Psoas muscle (tissue), 8 donors: ENCODE measurements around the gene TNPO1. TPM values are rescaled to one million over a fixed set of nuclear protein-coding genes. Genes with fewer than 3 reads are reported as not detected.

ENCODE experiments used
- ATAC-seq, 4 donors: fragments of 200-7000 bp; cut with Tn5 transposase; one replicate each; pipeline ENCODE4 v1.9.1; 2020; ENCODE audit warnings: moderate library complexity in 3 of 4, mild to moderate bottlenecking in 2 of 4
- DNase-seq, 2 donors: peaks; one replicate each; pipeline ENCODE4 v3.0.0-alpha.2; 2020
- H3K27ac ChIP-seq: fragments of 200-600 bp; one replicate; pipeline ENCODE4 v1.8.0; 2022
- H3K27me3 ChIP-seq, 3 donors: fragments of 200-600 bp in 1 of 3; one replicate each; pipeline versions ENCODE4 v1.6.1 to v1.8.0; 2013 to 2022; ENCODE audit warnings: low read length in 2 of 3, mild to moderate bottlenecking in 2 of 3, moderate library complexity in 1 of 3; ENCODE audit not compliant: insufficient read depth in 3 of 3
- H3K36me3 ChIP-seq, 2 donors: fragments of 200-600 bp in 1 of 2; one replicate each; pipeline versions ENCODE4 v1.6.1 to v1.8.0; 2013 to 2022; ENCODE audit warnings: low read depth in 1 of 2, mild to moderate bottlenecking in 1 of 2, moderate library complexity in 1 of 2; ENCODE audit not compliant: insufficient read depth in 1 of 2
- H3K4me1 ChIP-seq: fragments of 200-600 bp; one replicate; pipeline ENCODE4 v1.8.0; 2022
- H3K4me3 ChIP-seq: fragments of 200-600 bp; one replicate; pipeline ENCODE4 v1.8.0; 2022; ENCODE audit warnings: mild to moderate bottlenecking
- H3K9me3 ChIP-seq: fragments of 200-600 bp; one replicate; pipeline ENCODE4 v1.8.0; 2022
- CTCF ChIP-seq: fragments of 200-600 bp; IDR thresholded peaks from one replicate; pipeline ENCODE4 v1.8.0; 2022; ENCODE audit warnings: antibody characterized with exemption
- WGBS, 3 donors: extraction: QIAGEN DNeasy Blood & Tissue Kit; methylation state at CpG; one replicate each; pipeline versions ENCODE4 v1.1.6 to v1.1.7; 2013; 5-methylcytosine and 5-hydroxymethylcytosine counted together
- intact Hi-C, 2 donors: fragments of 100-400 bp; cut with DNase I; formaldehyde crosslinking; loops; one replicate each; pipeline versions ENCODE4 v1.11.0 to v1.14.2; 2022
- polyA plus RNA-seq, 3 donors: library from polyadenylated mRNA; stranded (reverse); fragments of 200-250 nt; gene quantifications; one replicate each; pipeline ENCODE4 v1.2.3, GENCODE V29; 2013
- total RNA-seq, 4 donors: library from RNA; stranded (reverse); fragmentation: NEBNext Ultra II Directional in 2 of 4; extraction: Animal tissue kit (Norgen Biotek cat#: 25700) in 2 of 4; gene quantifications; one replicate each; pipeline versions ENCODE4 v1.2.1 to v1.2.4, GENCODE V29; 2021 to 2023
- donor health status: healthy with polysubstance abuse.
- donor health status: DM: no; HTN: no; CAD: no; lungs with moderate emphysema.
- donor health status: Bipolar disorder and iron deficiency.
- donor health status: healthy.
- donor health status: DM: yes; HTN: yes; CAD: no.
- donor health status: DM: no; HTN: no; CAD: no.
- donor health status: DM: no; HTN: no; CAD: no.
- donor health status: DM: yes; HTN: yes; CAD: no.

The TNPO1 gene
- total and polyA plus RNA-seq, 7 donors, result 15.0 to 115 (median 75.0) TPM

GRCh38 chr5:72834924-72835323, 18.5 kb downstream of the TNPO1 start:
- Histone ChIP-seq H3K36me3 (no peaks in the 10 kb centered on the region), H3K4me1 (peaks cover 75% of the 10 kb centered on the region), H3K27ac (no peak overlapping the region), H3K27me3 (no peaks in the 10 kb centered on the region), H3K9me3 (no peaks in the 10 kb centered on the region), H3K4me3 (no peak overlapping the region)
- DNase-seq, result no peak
- WGBS, 3 donors, result 75 to 88% (median 87%) methylated on average over 2 of the region's 2 CpGs
- no peak for TF ChIP-seq CTCF
- no peak for ATAC-seq
- intact Hi-C loops, result no loop called here

GRCh38 chr5:72835633-72836032, 19.2 kb downstream of the TNPO1 start:
- no peak for TF ChIP-seq CTCF
- no peak for ATAC-seq

GRCh38 chr5:72836810-72837209, 20.3 kb downstream of the TNPO1 start:
- no peak for TF ChIP-seq CTCF
- WGBS, 3 donors, result 83 to 88% (median 85%) methylated on average over 1 of the region's 1 CpG
- H3K36me3 ChIP-seq, result no peaks in the 10 kb centered on the region
- no peaks in the 10 kb centered on the region for H3K9me3 ChIP-seq
- no peak for DNase-seq
- H3K4me1 ChIP-seq, result peaks cover 66% of the 10 kb centered on the region
- no peak for ATAC-seq
- intact Hi-C loops, result no loop called here
- H3K4me3 ChIP-seq, result no peak overlapping the region
- no peak overlapping the region for H3K27ac ChIP-seq
- no peaks in the 10 kb centered on the region for H3K27me3 ChIP-seq

More at GRCh38 chr5:72835633-72836032, 19.2 kb downstream of the TNPO1 start:
- H3K27me3 ChIP-seq, result no peaks in the 10 kb centered on the region
- no peak for DNase-seq
- H3K4me3 ChIP-seq, result no peak overlapping the region
- H3K27ac ChIP-seq, result no peak overlapping the region
- no peaks in the 10 kb centered on the region for H3K9me3 ChIP-seq
- intact Hi-C loops, result no loop called here
- no peaks in the 10 kb centered on the region for H3K36me3 ChIP-seq
- peaks cover 72% of the 10 kb centered on the region for H3K4me1 ChIP-seq
- 71 to 89% (median 72%) methylated on average over 3 of the region's 3 CpGs for WGBS, 3 donors

- intact Hi-C loops, result no loop called here
Measured at GRCh38 chr5:72837524-72838096, 21.1 kb downstream of the TNPO1 start.

More at GRCh38 chr5:72837524-72838096, 21.1 kb downstream of the TNPO1 start:
- no peaks in the 10 kb centered on the region for H3K36me3 ChIP-seq
- ATAC-seq (no peak), DNase-seq (no peak)
- TF ChIP-seq CTCF, result no peak
- 44 to 67% (median 54%) methylated on average over 4 of the region's 4 CpGs for WGBS, 3 donors
- H3K27me3 ChIP-seq, result no peaks in the 10 kb centered on the region
- no peak overlapping the region for H3K4me3 ChIP-seq
- peaks cover 67% of the 10 kb centered on the region for H3K4me1 ChIP-seq
- H3K27ac ChIP-seq, result peak overlapping the region; percentile 31
- no peaks in the 10 kb centered on the region for H3K9me3 ChIP-seq
